HG02885 (cell line): Measurements from ENCODE around the gene DEAF1.

Experiments
- ATAC-seq: cut with Tn5 transposase; IDR thresholded peaks from one replicate; pipeline ENCODE4 v1.9.1; 2021; ENCODE audit warnings: mild to moderate bottlenecking; ENCODE audit not compliant: unreplicated experiment, poor library complexity

The DEAF1 gene

GRCh38 chr11:615504-616319 is 79.3 kb downstream of the DEAF1 start, which contains the start of gene IRF7:
Gene IRF7 (minus strand): TSS chr11:615950. CDS start chr11:615364, 586 bp downstream.
- ATAC-seq, result peak; percentile 76

- ATAC-seq, result no peak
These were observed 80.2 kb downstream of the DEAF1 start for GRCh38 chr11:614623-615503.

GRCh38 chr11:614021-614622 is 80.9 kb downstream of the DEAF1 start:
- ATAC-seq, result no peak

GRCh38 chr11:613369-613968 is 81.6 kb downstream of the DEAF1 start:
- no peak for ATAC-seq

- no peak for ATAC-seq
These were observed 82.1 kb downstream of the DEAF1 start for GRCh38 chr11:612961-613300.

- no peak for ATAC-seq
These were observed 82.6 kb downstream of the DEAF1 start for GRCh38 chr11:612201-612960.

GRCh38 chr11:611001-611996 is 83.7 kb downstream of the DEAF1 start:
- no peak for ATAC-seq

GRCh38 chr11:610146-610801 is 84.7 kb downstream of the DEAF1 start:
- ATAC-seq, result no peak

GRCh38 chr11:609341-609811 is 85.6 kb downstream of the DEAF1 start:
- no peak for ATAC-seq

GRCh38 chr11:608791-609251 is 86.2 kb downstream of the DEAF1 start:
- ATAC-seq, result no peak

GRCh38 chr11:607971-608659 is 86.9 kb downstream of the DEAF1 start:
- ATAC-seq, result no peak

GRCh38 chr11:607020-607780 is 87.8 kb downstream of the DEAF1 start:
- no peak for ATAC-seq

GRCh38 chr11:606245-606644 is 88.8 kb downstream of the DEAF1 start:
- ATAC-seq, result no peak

GRCh38 chr11:605286-606129 is 89.5 kb downstream of the DEAF1 start:
- no peak for ATAC-seq

GRCh38 chr11:603154-603553 is 91.9 kb downstream of the DEAF1 start:
- ATAC-seq, result no peak
